Right renal cortex interstitium (tissue), 3 donors: Measurements from ENCODE around the gene GLI3. TPM values are rescaled to one million over a fixed set of nuclear protein-coding genes. Genes with fewer than 3 reads are reported as not detected.

ENCODE experiments used
- DNase-seq, 3 donors: peaks; one replicate each; pipeline ENCODE4 v3.0.0-alpha.2; 2013; ENCODE audit warnings: low read depth in 3 of 3, low spot score in 2 of 3
- polyA plus RNA-seq, 3 donors: library from polyadenylated mRNA; unstranded; fragments of 120-200 nt; gene quantifications; one replicate each; pipeline ENCODE4 v1.2.1, GENCODE V29; 2013; ENCODE audit not compliant: insufficient read length in 3 of 3

GLI3 gene
- polyA plus RNA-seq, 3 donors: 13.5 to 15.0 (median 14.5) TPM

- no peak for DNase-seq
Observed at GRCh38 chr7:42237811-42238541, 967 bp upstream of the GLI3 start.

GRCh38 chr7:42236266-42236975 is 588 bp downstream of the GLI3 start:
- DNase-seq: no peak

DNA sequence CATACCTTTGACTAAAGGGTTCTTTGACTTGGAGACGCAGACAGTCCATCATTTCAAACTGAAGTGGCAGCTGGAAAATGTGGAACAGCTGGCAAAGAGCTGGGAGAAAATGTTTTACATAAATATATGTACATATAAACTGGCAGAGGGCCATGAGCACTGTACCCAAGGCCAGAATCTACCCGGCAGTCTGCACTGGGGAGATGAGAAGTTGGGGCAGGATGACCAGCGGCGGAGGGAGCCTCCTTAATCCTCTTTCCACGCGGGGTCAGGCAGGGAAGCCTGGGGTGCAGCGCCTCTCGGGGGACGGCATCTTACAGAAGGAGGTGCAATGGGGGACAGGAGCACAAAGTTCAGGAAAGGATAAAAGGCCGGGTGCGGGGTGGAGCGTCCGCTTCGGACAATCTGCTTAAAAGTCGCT is 1.3 kb downstream of the GLI3 start:
- DNase-seq: no peak

- DNase-seq: no peak
Observed at GRCh38 chr7:42234736-42235135, 2.3 kb downstream of the GLI3 start.

GRCh38 chr7:42233695-42234331 is 3.2 kb downstream of the GLI3 start:
- DNase-seq: no peak

- DNase-seq: no peak
Observed at GRCh38 chr7:42233171-42233570, 3.8 kb downstream of the GLI3 start.

DNA sequence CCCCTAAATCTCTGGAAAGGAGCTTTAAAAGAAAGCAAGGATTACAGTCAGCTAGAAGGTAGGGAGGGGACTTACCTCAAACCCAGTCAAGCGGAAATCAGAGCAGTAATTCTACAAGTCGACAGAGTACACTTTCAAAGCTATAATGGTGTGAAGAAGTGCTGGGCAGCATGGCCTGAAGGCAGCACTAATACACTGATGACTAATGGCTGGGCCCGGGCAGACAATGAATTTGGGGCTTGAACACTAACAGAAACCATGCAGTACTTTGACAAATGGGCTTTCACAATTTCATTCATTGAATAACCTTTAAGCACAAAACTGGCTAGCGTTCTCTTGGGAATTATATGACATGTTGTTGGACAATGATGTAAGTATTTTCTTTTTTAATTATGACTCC is 4.7 kb downstream of the GLI3 start:
- DNase-seq: no peak

- no peak for DNase-seq
Observed at GRCh38 chr7:42231043-42231787, 5.8 kb downstream of the GLI3 start.

GRCh38 chr7:42227936-42228591 is 8.9 kb downstream of the GLI3 start:
- DNase-seq: no peak

DNA sequence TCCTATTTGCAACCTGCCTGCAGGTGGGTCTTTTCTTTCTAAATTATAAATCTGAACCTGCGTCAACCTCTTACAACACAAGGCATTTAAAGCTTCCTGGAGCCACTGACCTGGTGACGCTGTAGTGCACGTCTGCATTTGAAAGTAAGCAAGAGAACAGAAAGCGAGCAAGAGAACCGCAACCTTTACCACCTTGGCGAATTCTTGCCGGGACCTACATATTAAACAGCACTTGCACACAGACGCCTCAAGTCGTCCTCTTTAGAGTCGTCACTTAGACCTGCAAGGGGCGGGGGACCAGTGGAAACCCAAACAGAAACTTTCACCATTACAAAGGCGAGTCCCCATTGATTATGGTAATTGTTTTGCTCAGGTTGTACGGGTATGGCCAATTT is 9.5 kb downstream of the GLI3 start:
- DNase-seq: no peak

GRCh38 chr7:42227021-42227420 is 10.0 kb downstream of the GLI3 start:
- no peak for DNase-seq

- no peak for DNase-seq
Observed at GRCh38 chr7:42226354-42226941, 10.6 kb downstream of the GLI3 start.

DNA sequence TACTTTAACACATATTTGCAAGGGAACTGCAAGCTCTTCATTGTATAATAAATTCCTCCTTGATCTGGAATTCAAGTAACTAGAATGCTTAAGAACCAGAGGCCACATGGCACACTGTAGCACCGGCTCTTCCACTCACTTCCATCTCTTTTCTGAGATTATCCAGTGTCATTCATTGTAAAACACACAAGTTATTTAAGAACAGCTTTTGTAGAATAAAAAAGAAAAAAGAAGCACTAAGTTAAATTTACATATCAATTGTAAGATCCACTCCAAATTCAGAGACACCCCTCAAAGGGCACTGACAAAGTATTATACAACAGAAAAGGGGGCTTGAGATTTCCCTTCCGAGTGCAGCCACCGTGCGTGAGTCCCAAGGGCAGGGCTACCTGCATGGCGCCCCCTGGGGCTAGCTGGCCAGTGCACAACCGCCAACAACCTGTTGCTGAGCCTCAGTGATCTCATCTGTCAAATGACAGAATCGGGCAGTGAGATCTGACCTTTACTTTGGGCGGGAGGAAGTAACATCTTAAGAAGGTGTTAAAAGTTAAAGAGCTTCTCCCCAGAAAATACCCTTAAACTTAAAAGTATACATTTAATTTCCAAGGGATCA is 12.5 kb downstream of the GLI3 start:
- no peak for DNase-seq

DNA sequence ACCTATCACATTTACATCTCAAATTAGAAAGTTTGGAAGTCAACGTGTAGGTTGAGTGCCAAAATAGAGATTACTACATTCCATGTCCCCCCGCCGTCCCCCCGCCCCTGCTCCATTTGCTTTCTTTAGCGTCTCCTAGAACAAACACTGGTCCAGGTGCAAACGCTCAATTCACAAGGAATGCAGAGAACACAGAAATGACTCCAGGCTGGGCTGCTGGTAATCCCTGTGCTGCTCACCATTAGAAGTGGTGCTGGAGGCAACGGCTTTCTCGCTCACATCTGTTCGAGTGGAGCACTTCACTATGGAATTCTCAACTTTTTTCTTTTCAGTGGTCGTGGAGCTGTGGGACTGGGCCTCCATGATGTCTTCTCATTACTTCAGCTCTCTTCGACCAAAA is 14.1 kb downstream of the GLI3 start:
- no peak for DNase-seq

DNA sequence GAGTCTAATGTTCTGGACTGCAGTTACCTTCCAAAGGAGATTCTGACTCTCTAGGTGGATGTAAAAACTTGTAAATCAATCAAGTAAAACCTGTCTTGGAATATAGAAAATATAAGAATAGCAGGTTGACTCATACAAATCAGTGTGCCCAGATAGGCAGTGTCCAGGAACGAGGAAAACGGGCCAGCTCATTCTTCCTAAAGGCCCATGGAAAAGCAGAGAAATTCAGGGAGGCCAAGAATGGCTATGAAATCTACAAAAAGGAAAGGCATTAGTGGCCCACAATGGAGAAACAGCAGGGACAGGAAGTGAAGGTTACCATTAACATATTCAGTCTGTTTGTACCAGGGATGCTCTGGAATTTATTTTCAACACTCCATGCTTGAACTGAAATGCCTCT is 14.9 kb downstream of the GLI3 start:
- no peak for DNase-seq

DNA sequence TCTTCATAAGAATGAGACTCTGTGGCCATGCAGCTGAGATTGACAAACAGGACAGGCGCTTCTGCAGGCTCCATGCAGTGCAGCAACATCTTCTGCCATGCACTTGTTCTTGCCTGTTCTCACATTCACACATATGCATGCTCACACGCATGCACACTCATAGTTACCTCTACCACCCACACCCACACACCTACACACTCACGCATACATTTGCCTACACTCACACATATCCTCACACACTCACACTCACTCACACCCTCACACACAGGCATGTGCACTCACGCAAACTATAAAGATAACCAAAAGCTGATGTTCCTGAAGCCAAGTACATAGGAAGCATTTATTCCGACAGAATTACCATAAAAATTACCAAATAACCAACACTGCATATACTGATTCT is 15.7 kb downstream of the GLI3 start:
- DNase-seq: no peak

DNA sequence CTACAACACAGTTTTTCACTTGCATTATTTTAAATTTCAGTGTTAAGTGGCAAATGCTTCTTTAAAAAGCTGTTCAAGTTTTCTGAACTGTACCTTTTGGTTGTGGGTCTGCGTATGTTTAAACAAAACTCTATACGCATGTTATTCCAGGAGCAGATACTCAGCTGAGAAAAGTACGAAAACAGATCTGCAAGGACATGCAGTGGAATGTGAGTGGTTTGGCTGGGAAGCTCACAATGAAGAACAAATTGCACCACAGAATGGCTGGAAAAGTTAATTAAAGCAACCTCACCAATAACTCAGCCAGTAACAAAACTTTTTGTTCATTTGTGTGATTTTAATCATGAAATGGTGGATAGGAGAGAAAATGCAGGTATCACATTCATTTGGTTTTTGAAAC is 17.6 kb downstream of the GLI3 start:
- no peak for DNase-seq

DNA sequence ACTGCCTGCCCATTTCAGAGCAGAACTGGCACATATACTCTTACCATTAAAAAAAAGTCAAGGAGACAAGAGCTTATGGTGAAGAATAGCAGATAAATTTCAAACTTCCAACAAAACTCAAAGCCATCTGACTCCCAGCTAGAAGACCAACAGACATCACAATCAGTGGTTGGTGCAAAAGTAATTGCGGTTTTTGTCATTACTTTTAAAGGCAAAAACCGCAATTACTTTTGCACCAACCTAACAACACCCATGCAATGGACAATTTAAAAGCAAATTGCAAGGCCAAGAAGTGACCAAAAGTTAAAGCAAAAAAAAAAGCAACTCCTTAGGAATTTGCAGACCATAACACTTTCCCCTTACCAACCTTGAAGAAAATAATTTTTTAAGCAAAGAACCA is 18.8 kb downstream of the GLI3 start:
- DNase-seq: no peak

DNA sequence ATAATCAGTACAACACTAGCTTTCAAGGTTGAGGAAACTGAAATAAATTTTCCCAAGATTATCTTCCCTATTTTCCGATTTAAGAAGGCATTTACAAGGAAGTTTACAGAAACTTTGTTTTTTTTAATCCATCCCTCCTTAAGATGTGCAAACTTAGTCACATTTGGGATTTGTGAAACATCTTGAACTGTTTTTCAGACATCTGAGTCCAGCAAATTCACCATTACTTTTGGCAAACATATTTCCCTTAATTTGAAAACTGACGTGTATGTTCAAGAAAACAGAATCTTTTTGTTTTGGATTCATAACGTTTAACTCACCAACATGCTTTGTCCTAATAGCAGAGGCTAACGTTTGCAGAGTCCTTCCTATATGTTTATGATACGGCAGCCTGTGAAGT is 19.5 kb downstream of the GLI3 start:
- no peak for DNase-seq

DNA sequence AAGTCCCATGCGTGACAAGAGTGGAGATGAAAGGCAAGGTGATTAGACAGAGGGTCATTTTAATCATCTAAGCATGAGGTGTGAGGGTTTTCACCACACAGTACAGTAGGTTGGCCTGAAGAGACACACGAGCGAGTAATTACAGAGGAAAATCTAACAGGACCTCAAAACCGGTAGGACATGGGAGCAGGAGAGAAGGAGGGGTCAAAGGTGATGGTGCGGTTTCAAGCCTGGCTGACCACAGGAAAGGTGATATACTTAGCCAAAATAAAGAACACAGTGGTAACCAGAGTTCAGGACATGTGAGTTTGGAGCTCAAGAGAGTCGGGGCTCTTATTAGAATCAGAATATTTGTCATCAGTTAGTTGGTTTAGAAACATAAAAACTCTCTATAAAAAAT is 20.0 kb downstream of the GLI3 start:
- no peak for DNase-seq
